HFF-Myc (cell line): ENCODE data around the gene ASB6.

Source experiments
- DNase-seq: peaks from one replicate; pipeline ENCODE4 v3.0.0-alpha.2; 2011; ENCODE audit warnings: low read depth; ENCODE audit errors: extremely low read depth
- H3K4me3 ChIP-seq: replicated peaks from 2 replicates; pipeline ENCODE4 v1.5.1; 2011; ENCODE audit warnings: low read depth, mild to moderate bottlenecking, control low read depth, low read length
- TF ChIP-seq, protein P1 (sequence below): IDR thresholded peaks from 2 replicates; pipeline ENCODE4 v1.5.1; 2012; ENCODE audit warnings: mild to moderate bottlenecking, low read depth, low read length, control low read depth; ENCODE audit errors: missing control alignments

ASB6 gene

DNA sequence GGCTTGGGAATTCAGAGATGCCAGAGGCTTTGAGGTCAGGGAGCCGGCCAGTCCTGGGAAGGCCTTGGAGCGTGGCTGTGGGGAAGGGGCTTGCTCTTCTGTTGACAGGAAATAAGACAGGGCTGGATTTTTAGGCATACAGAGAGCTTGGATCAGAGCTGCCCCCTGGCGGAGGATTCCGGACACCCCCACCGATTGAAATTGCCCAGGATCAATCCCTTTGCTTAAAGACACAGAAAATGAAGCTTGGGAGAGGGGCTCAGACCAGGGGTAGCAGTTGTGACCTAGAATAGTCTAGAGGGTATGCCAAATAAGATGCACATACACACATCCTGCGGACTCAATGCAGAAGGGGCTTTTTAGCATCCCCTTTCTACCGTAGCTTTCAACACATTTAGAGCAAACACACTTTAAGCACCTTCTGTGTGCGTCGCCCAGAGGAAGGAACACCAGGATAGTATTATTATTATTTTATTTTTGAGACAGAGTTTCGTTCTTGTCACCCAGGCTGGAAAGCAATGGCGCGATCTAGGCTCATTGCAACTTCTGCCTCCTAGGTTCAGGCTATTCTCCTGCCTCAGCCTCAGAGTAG is 17.7 kb downstream of the ASB6 start:
- H3K4me3 ChIP-seq = no peak overlapping the region

DNA sequence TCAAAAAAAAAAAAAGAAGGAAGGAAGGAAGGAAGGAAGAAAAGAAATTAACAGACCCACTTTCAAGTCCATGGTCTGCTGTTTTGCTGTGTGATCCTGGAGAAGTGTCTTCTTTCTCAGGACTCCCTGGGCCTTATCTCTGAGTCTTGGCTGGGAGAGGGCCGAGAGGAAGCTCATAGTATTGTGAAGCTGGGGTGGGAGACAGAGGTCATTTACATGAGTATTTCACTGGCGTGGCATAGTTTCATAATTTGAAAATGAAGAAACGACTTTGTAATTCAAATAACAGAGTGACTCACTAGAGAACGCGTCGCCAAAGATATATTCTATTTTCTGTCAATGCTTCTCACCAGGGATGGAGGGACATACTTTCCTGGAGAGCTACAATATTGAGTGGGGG is 18.6 kb downstream of the ASB6 start:
- DNase-seq = no peak
- TF ChIP-seq, protein P1, sequence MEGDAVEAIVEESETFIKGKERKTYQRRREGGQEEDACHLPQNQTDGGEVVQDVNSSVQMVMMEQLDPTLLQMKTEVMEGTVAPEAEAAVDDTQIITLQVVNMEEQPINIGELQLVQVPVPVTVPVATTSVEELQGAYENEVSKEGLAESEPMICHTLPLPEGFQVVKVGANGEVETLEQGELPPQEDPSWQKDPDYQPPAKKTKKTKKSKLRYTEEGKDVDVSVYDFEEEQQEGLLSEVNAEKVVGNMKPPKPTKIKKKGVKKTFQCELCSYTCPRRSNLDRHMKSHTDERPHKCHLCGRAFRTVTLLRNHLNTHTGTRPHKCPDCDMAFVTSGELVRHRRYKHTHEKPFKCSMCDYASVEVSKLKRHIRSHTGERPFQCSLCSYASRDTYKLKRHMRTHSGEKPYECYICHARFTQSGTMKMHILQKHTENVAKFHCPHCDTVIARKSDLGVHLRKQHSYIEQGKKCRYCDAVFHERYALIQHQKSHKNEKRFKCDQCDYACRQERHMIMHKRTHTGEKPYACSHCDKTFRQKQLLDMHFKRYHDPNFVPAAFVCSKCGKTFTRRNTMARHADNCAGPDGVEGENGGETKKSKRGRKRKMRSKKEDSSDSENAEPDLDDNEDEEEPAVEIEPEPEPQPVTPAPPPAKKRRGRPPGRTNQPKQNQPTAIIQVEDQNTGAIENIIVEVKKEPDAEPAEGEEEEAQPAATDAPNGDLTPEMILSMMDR = no peak

More for the DNA sequence above, 17.7 kb downstream of the ASB6 start:
- TF ChIP-seq, protein P1 = peak; percentile 91
- no peak for DNase-seq

DNA sequence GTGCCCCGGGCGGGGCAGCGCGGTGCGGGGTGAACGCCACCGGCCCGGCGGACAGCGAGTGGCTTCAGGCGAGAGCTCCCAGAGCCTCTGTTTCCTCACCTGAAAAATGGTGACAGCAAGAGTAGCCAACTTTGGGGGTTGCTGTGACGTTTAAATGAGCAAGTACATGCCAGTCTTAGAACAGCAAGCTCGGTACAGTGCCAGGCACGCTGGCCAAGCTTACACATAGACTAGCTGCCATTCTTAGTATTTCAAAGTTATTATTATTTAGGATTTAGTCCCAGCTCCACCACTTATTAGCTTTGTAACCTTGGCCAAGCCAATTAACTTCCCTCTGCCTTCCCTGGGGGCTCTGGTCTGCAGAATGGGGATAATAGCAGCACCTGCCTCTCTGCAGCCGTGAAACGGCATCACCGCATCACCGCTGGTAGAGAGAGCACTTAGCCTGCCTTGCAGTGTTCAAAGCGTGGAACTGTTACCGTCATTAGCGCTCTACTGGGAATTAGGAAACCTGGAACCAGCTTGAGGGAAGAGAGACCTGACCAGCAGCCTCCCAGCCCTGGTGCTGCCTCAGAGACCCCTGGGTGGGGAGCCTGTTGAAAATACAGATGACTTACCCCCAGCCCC is 21.2 kb downstream of the ASB6 start, which contains the start of gene C9orf50:
C9orf50 (minus strand) TSS at position 433 of the 627 bp plus-strand sequence. CDS start 527 bp downstream, outside the sequence.
- DNase-seq = no peak
- peak within 1 kb of the TSS; percentile 42 for H3K4me3 ChIP-seq
- TF ChIP-seq, protein P1 = no peak

More for the DNA sequence above, 18.6 kb downstream of the ASB6 start:
- H3K4me3 ChIP-seq = no peak overlapping the region

DNA sequence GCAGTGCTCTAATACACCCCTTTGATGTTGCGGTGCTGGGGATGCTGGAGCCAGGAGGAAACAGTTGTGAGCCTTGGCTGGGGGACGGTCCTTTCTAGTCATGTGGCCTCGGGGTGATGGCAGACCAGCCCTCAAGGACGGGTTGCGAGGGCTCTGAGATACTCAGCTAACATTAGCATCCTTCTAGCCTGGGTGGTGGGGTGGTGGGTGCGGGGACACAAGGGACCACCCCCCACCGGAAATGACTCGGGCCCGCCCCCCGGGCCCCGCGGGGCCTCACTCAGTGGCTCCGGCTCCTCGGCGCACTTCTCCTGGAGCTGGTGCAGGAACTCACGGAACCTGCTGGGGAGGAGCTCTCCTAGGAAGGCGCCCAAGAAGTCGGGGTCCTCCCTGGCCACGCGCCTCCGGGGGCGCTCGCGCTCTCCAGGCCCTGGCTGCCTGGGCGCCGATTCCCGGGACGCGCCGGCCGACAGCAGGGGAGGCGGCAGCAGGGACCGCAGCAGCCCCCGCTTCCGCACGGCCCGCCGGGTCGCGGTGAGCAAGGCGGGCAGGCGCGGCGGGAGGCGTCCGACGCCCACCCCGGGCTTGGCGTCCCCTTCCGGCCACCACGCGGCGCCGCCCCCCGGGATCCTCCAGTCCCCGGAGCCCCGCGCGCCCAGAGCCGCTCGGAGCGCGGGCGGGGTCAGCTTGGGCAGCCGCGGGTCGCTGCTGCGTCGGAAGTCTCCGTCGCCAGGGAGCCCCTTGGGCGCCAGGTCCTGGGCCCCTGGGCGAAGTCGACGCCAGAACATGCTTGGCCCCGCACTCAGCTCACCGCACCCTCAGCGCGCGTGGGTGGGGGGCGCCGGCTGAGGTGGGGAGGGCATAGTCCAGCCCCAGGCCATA is 21.9 kb downstream of the ASB6 start:
- no peak for DNase-seq
- peak overlapping the region; percentile 42 for H3K4me3 ChIP-seq
- TF ChIP-seq, protein P1 = peak; percentile 11

DNA sequence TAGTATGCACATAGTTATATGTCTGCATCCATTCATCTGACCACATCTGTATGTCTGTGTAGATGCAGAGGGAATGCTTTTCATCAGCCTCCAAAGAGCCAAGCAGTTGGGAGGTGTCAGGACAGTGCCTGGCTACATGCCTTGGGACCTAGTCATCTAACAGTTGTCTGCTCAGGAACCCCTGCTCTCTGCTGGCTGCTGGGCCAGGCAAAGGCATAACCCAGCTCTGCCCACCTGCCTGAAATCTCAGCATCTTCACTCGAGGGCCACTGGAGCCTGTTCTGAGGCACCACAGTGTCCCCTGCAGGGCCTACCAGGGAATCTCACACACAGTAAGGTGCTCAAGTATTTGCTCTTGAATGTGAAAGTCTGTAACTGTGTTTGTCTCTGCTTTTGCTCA is 24.8 kb downstream of the ASB6 start:
- no peak overlapping the region for H3K4me3 ChIP-seq
- no peak for DNase-seq
- TF ChIP-seq, protein P1 = peak; percentile 70

DNA sequence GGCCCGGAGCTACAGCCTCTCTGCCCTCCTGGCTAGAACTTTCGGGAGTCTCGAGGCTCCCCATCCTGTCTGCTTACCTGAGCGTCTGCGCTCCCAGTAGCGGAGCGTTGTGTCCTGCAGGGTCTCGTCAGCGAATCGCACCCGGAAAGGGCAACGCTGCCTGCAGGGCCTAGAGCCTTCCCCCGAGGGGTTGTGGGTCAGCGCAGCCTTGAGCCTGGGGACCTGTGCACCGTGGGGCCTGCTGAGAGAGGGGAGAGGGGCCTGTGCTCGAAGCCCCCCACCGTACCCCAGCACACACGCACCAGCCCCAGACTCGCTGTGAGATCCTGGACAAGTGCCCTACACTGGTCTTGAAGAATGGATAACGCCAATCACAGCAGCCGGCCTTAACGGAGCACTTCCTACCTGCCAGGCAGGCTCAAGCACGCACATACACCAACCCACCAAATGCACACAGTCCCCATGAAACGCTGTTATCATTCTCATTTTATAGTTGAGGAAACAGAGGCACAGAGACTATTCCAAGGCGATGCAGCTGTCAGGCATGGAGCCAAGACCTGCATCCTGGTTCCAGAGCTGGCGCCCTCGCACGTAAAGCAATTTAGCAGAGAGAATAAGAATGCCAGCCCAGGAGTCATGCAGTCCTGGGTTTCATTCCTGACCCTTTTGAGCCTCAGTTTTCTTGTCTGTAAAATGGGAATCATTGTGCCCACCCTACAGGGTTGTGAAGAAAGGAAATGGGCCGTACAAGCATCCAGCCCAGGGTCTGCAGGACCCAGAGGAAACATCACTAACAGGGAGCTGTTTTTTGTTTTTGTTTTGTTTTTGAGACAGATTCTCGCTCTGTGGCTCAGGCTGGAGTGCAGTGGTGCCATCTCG is 26.3 kb downstream of the ASB6 start:
- TF ChIP-seq, protein P1 = no peak
- no peak overlapping the region for H3K4me3 ChIP-seq
- DNase-seq = no peak
